GM12875 (cell line): ENCODE measurements around the gene OBP2B.
"Not testable (repeated sequence)": the region's sequence is repeated elsewhere in the genome, so short reads cannot be mapped to it uniquely, and the experiment has no call there.

Experiments
- H3K4me3 ChIP-seq: one replicate; pipeline ENCODE4 v1.5.1; 2011; ENCODE audit warnings: low read depth, low read length, control low read depth
- CTCF ChIP-seq: IDR thresholded peaks from 2 replicates; pipeline ENCODE4 v1.5.1; 2011; ENCODE audit warnings: low read depth, mild to moderate bottlenecking, control low read depth, inconsistent platforms, low read length, moderate library complexity, borderline replicate concordance; ENCODE audit not compliant: insufficient read depth

OBP2B gene

DNA sequence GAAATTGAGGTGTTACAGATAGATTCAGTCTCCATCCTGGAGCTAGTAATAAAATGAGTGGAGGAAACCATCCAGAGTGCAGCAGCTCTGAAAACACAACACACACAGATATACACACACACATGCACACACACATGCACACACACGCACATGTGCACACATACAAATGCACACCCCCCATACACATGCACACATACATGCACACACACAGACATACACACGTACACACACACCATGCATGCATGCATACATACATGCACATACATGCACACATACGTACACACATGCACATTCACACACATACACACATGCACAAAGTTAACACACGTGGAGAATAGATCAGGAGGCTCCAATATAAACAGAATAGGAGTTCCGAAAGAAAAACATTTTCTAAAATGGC is 21.0 kb upstream of the OBP2B start:
- no peak for TF ChIP-seq CTCF
- H3K4me3 ChIP-seq = no peak overlapping the region

DNA sequence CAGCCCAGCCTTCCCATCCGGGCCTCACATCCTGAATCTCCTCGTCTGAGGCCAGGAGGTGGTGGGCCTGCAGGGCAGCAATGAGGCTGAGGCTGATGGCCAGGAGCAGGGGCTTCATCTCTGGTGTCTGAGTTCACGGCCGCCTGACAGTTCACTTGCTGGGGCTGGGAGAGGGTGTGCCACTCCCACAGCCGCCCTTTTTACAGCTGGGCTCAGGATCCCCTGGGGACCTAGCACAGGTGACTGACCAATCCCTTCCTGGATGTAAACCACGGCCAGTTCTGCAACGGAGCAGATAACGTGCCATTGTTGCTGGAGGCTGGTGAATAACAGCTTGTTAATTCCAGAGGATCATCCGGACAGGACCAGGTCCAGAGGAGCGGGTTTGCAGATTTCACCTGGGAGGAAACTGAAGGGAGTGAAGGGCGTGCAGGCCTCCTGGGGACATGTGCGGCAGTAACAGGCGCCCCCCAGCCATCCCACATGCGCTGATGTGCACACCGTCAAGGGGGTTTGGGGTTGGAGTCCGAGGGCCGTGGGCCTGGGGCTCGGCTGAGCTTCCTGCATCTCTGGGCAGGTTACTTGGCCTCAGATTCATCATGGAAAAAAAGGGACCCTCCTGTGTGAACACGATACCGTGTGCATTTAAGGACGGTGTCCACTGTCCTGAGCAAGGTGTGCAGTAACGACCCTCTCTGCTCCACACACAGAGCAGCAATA is 19.6 kb upstream of the OBP2B start:
- H3K4me3 ChIP-seq = not testable (repeated sequence)

- H3K4me3 ChIP-seq = not testable (repeated sequence)
Observed at GRCh38 chr9:133227996-133228395, 18.9 kb upstream of the OBP2B start.

DNA sequence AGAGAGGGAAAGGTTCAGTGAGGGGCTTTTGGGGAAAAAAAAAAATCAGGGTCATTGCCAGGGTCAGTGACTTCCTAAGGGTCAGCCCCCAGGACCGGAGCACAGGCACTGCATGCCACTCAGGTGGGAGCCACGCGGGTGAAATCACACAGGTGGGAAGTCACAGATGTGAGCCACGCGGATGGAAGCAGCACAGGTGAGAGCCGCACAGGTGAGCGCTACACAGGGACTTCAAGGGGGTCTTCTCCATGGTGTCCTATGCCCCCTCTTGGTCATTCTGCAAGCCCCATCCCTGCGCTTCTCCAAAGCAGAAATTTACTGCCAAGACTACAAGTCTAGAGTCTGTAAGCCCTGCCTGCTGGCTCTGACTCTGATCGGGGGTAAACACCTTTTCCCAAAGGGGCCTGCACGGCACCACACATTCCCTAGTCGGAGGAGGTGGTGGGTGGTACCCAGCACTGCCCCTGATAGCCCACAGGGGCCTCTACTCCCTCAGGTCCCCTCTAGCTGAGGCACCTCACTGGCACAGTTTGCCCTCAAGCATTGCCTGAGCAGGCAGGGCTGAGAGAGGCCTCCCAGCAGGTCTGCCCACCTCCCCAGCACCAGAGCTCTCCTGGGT is 18.3 kb upstream of the OBP2B start:
- TF ChIP-seq CTCF = no peak

DNA sequence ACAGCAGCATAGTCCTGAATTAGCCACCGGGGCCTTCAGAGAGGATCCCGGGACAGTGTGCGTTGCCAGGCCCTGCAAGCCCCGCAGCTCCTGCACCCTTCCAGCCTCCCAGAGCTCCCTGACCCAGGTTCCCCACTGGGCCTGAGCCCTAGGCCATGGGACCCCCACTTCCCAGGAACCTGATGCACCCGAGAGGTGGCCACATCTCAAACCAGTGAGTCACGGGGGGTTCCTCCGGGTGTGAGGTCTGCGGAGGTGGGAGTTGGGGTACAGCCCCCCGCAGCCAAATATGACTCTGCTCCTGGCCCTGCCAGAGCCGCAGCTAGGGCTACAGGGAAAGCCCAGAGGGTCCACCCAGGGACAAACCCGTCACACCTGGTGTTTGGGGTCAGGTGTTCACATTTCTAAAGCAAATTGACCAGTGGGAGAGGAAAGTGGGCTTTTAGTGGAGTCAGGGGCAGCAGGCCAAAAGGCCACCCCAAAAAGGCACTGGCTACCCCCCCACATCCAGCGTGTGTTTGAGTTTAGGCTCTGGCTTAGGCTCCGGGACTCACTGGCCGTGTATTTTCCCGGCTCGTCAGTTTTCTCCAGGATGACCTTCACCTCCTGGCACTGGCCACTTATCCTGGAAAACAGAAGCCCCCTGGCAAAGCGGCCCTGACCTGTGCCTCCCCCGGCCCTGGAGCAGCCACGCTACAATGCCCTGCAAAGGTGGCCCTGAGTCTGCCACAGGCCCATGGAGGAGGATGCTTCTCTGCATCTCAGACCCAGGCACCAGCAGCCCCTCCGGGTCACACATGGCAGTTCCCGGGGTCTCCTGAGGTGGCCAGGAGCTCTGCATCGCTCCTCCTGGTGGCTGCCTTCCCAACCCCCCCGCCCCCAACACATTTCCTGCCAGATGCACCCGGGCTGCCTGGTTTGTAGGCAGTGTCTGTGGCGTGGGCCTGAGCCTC is 17.4 kb upstream of the OBP2B start:
- no peak for TF ChIP-seq CTCF

More for the DNA sequence above, 18.3 kb upstream of the OBP2B start:
- H3K4me3 ChIP-seq = no peak overlapping the region

GRCh38 chr9:133225171-133226011 is 16.3 kb upstream of the OBP2B start:
- no peak overlapping the region for H3K4me3 ChIP-seq

More for the DNA sequence above, 17.4 kb upstream of the OBP2B start:
- no peak overlapping the region for H3K4me3 ChIP-seq

DNA sequence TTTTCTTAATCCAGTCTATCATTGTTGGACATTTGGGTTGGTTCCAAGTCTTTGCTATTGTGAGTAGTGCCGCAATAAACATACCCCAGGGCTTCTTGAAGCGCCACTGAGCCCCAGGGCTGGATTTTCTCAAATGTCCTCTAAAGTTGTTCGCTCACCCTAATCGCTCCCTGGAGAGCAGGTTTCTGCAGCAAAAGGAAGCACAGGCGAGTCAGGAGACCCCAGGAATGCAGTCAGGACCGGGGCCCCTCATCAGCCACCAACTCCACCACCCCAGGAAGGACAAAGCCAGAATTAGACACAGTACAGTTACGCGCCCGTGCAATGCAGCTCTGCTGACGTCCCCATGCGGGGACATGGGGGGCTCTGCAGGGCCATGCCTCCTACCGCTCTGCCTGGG is 15.7 kb upstream of the OBP2B start:
- H3K4me3 ChIP-seq = no peak overlapping the region
- no peak for TF ChIP-seq CTCF

More at GRCh38 chr9:133225171-133226011, 16.3 kb upstream of the OBP2B start:
- TF ChIP-seq CTCF = no peak

GRCh38 chr9:133223159-133223756 is 14.2 kb upstream of the OBP2B start:
- not testable (repeated sequence) for H3K4me3 ChIP-seq

GRCh38 chr9:133221994-133222393 is 12.9 kb upstream of the OBP2B start:
- H3K4me3 ChIP-seq = not testable (repeated sequence)
